Measurements from ENCODE around the gene LRMDA. TPM values are rescaled to one million over a fixed set of nuclear protein-coding genes. Genes with fewer than 3 reads are reported as not detected.

Gene LRMDA
- total RNA-seq, 1 experiment from 2014 or later, result not detected

GRCh38 chr10:75971402-75972211 lies 540.2 kb downstream of the LRMDA start:
- Histone ChIP-seq H3K27ac (ENCODE audit: low read depth, low read length, poor library complexity, severe bottlenecking) (no peak overlapping the region), H3K36me3 (ENCODE audit: insufficient read depth, low read length, poor library complexity, severe bottlenecking) (no peaks in the 10 kb centered on the region), H3K9me3 (ENCODE audit: low read depth, low read length, poor library complexity, severe bottlenecking) (no peaks in the 10 kb centered on the region), H3K27me3 (replicated peaks; ENCODE audit: insufficient read depth, low read depth, low read length, poor library complexity) (peaks cover 4% of the 10 kb centered on the region), H3K4me1 (ENCODE audit: insufficient read depth, low read length, poor library complexity, severe bottlenecking) (no peaks in the 10 kb centered on the region), H3K4me3 (ENCODE audit: low read depth, low read length, poor library complexity, severe bottlenecking) (no peak overlapping the region)
- intact Hi-C loops (cut with micrococcal nuclease; ENCODE audit: unreplicated experiment), result no loop called here
- TF ChIP-seq EZH2 (IDR thresholded peaks at IDR 0.05; ENCODE audit: borderline replicate concordance, low read depth, low read length, poor library complexity, severe bottlenecking), result no peak
- TF ChIP-seq, protein P1, sequence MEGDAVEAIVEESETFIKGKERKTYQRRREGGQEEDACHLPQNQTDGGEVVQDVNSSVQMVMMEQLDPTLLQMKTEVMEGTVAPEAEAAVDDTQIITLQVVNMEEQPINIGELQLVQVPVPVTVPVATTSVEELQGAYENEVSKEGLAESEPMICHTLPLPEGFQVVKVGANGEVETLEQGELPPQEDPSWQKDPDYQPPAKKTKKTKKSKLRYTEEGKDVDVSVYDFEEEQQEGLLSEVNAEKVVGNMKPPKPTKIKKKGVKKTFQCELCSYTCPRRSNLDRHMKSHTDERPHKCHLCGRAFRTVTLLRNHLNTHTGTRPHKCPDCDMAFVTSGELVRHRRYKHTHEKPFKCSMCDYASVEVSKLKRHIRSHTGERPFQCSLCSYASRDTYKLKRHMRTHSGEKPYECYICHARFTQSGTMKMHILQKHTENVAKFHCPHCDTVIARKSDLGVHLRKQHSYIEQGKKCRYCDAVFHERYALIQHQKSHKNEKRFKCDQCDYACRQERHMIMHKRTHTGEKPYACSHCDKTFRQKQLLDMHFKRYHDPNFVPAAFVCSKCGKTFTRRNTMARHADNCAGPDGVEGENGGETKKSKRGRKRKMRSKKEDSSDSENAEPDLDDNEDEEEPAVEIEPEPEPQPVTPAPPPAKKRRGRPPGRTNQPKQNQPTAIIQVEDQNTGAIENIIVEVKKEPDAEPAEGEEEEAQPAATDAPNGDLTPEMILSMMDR (conservative IDR thresholded peaks at IDR 0.05; ENCODE audit: low read depth, low read length), result no peak
- no TSS peak for BruUV-seq (replicated peaks)
- DNase-seq (ENCODE audit: low spot score), result no peak
- ChIA-PET POLR2A (ENCODE audit: low non-redundant PET) (no interaction called here), CTCF (no interaction called here)

- Histone ChIP-seq H3K4me1 (ENCODE audit: insufficient read depth, low read length, poor library complexity, severe bottlenecking) (no peaks in the 10 kb centered on the region), H3K36me3 (ENCODE audit: insufficient read depth, low read length, poor library complexity, severe bottlenecking) (no peaks in the 10 kb centered on the region), H3K27me3 (replicated peaks; ENCODE audit: insufficient read depth, low read depth, low read length, poor library complexity) (peaks cover 4% of the 10 kb centered on the region), H3K4me3 (ENCODE audit: low read depth, low read length, poor library complexity, severe bottlenecking) (no peak overlapping the region), H3K9me3 (ENCODE audit: low read depth, low read length, poor library complexity, severe bottlenecking) (no peaks in the 10 kb centered on the region), H3K27ac (ENCODE audit: low read depth, low read length, poor library complexity, severe bottlenecking) (no peak overlapping the region)
- ChIA-PET POLR2A (ENCODE audit: low non-redundant PET) (no interaction called here), CTCF (no interaction called here)
- BruUV-seq (replicated peaks), result no TSS peak
- intact Hi-C loops (cut with micrococcal nuclease; ENCODE audit: unreplicated experiment), result no loop called here
- TF ChIP-seq, protein P1 (conservative IDR thresholded peaks at IDR 0.05; ENCODE audit: low read depth, low read length), result no peak
- TF ChIP-seq EZH2 (IDR thresholded peaks at IDR 0.05; ENCODE audit: borderline replicate concordance, low read depth, low read length, poor library complexity, severe bottlenecking), result no peak
- DNase-seq (ENCODE audit: low spot score), result no peak
Measured at GRCh38 chr10:75972491-75973276, 541.3 kb downstream of the LRMDA start.

DNA sequence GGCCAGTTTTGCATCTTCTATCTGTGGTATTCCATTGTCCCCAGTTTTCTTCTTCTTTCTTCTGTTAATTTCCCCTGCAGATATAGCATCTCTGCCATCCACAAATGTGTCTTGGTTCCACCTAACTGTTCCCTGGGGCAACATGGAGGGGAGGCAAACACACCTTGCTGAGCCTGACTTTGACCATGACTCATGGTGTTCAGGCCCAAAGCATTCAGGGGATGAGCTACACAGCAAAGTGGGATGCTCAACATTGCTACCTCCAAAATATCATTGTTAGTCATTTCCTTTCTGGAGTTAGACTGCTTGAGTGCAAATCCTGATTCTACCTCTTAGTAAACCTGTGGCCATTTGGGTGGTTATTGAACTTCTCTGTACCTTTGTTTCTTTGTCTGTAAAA lies 542.7 kb downstream of the LRMDA start:
- Histone ChIP-seq H3K27me3 (replicated peaks; ENCODE audit: insufficient read depth, low read depth, low read length, poor library complexity) (peaks cover 4% of the 10 kb centered on the region), H3K9me3 (ENCODE audit: low read depth, low read length, poor library complexity, severe bottlenecking) (no peaks in the 10 kb centered on the region), H3K4me1 (ENCODE audit: insufficient read depth, low read length, poor library complexity, severe bottlenecking) (no peaks in the 10 kb centered on the region), H3K36me3 (ENCODE audit: insufficient read depth, low read length, poor library complexity, severe bottlenecking) (no peaks in the 10 kb centered on the region), H3K27ac (ENCODE audit: low read depth, low read length, poor library complexity, severe bottlenecking) (no peak overlapping the region), H3K4me3 (ENCODE audit: low read depth, low read length, poor library complexity, severe bottlenecking) (no peak overlapping the region)
- ChIA-PET CTCF (no interaction called here), POLR2A (ENCODE audit: low non-redundant PET) (no interaction called here)
- BruUV-seq (replicated peaks), result no TSS peak
- intact Hi-C loops (cut with micrococcal nuclease; ENCODE audit: unreplicated experiment), result no loop called here
- DNase-seq (ENCODE audit: low spot score), result no peak
- TF ChIP-seq EZH2 (IDR thresholded peaks at IDR 0.05; ENCODE audit: borderline replicate concordance, low read depth, low read length, poor library complexity, severe bottlenecking), result no peak
- TF ChIP-seq, protein P1 (conservative IDR thresholded peaks at IDR 0.05; ENCODE audit: low read depth, low read length), result no peak
